ENCODE measurements around the gene MRPL43. TPM values are rescaled to one million over a fixed set of nuclear protein-coding genes. Genes with fewer than 3 reads are reported as not detected.
A peak's percentile ranks its signal among the peaks of the same experiment; 100 is the strongest.

MRPL43 gene
- total RNA-seq, 1 donor from 2014 or later = 59.5 TPM

DNA sequence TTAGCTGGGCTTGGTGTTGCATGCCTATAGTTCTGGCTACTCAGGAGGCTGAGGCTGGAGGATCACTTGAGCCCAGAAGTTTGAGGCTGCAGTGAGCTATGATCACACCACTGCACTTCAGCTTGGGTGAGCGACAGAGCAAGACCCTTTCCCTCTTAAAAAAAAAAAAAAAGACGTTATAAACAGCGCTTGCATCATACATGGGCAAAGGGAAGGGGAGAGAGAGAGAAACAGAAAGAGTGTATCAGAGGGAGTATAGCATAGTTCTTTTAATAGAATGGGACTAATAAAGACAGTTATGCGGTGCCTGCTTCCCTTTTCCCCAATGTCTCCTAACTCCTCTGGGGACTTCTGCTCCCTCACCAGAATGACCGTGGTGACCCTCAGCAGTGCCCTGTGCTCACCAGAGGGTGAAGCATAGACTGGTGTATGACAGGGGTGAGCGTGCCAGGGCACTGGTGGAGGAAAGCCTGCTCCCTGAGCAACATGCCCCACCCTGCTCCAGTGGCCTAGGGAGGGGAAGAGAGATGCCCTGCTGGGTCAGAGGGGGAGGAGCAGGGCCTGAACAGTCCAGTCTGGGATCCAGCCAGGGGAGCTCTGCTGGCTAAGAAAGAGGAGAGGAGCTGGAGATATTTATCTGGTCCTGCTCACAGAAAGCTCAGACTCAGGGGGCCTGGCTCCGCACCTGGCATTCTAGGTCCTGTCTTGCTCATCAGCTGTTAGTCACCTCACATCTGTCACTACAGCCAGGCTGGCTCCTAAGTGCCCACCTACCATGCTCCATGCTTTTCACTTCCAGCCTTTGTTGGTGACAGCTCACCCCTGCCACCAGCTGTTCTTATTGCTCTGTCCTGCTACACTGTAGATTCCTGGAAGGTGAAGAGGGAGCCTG is 41.4 kb upstream of the MRPL43 start:
- no peaks in the 10 kb centered on the region for H3K9me3 Mint-ChIP-seq
- no peak overlapping the region for H3K27ac Mint-ChIP-seq
- H3K27me3 Mint-ChIP-seq = peaks cover 24% of the 10 kb centered on the region
- H3K4me3 Mint-ChIP-seq = no peak overlapping the region
- intact Hi-C loops (cut with micrococcal nuclease) = no loop called here
- no peak for DNase-seq
- no peaks in the 10 kb centered on the region for H3K36me3 Mint-ChIP-seq (ENCODE audit: low read depth)
- H3K4me1 Mint-ChIP-seq = peaks cover 20% of the 10 kb centered on the region

DNA sequence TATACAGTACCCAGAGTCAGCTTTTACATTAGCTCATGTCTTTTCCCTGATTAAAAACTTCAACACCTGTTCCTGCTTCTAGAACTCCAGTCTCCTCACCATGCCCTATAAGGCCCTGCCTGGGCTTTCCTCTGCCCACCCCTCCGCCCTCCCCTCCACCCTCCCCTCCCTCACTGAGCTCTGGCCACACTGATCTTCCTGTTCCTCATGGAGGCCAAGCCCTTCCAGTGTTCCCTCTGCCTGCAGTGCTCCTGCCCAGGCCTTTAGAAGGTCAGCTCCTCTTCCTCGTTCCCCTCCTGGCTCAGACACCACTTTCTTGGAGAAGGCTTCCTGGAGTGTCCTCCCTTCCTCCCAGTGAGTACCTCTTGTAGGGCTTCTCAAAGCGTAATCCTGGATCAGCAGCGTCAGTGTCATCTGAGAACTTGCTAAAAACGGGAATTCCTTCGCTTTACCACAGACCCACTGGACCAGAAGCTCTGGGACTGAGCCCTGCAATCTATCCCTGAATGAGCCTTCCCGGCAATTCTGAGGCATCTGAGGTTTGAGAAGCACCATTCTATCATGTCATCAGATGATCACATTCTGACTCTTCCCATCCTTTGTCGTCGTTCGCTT is 39.9 kb upstream of the MRPL43 start:
- intact Hi-C loops (cut with micrococcal nuclease) = no loop called here
- Mint-ChIP-seq H3K4me3 (no peak overlapping the region), H3K27ac (no peak overlapping the region), H3K27me3 (peaks cover 24% of the 10 kb centered on the region), H3K9me3 (no peaks in the 10 kb centered on the region), H3K36me3 (ENCODE audit: low read depth) (no peaks in the 10 kb centered on the region), H3K4me1 (peaks cover 8% of the 10 kb centered on the region)
- no peak for DNase-seq

DNA sequence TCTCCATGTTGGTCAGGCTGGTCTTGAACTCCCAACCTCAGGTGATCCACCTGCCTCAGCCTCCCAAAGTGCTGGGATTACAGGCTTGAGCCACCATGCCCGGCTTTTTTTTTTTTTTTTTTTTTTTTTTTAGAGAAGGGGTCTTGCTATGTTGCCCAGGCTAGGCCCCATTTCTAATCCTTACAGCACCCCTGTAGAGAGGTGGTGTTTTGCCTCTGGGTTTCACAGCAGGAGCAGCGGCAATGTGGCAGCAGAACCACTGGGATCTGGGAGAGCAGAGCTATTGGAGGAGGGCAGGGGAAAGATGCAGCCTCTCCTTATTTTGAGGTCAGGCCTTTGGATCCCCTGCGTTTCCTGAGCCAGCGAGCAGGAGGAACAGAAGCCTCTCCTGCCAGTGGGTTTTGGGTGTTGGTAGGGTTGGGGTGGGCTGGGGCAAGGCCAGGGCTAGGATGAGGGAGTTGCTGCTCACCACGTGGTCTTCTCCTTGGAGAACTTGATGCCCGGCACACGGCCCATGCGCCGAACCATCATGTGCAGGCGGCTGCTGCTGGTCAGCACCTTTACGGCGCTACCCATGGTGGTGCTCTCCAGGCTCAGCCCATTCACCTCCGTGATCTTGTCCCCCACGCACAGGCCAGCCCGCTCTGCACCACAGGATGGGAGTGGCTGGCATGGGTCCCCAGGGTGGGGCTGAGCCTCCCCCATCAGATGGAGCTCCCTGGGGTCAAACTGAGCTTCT is 35.8 kb upstream of the MRPL43 start:
- H3K9me3 Mint-ChIP-seq = no peaks in the 10 kb centered on the region
- no peak overlapping the region for H3K4me3 Mint-ChIP-seq
- intact Hi-C loops (cut with micrococcal nuclease) = no loop called here
- no peaks in the 10 kb centered on the region for H3K36me3 Mint-ChIP-seq (ENCODE audit: low read depth)
- no peak for DNase-seq
- H3K4me1 Mint-ChIP-seq = peaks cover 4% of the 10 kb centered on the region
- peaks cover 25% of the 10 kb centered on the region for H3K27me3 Mint-ChIP-seq
- H3K27ac Mint-ChIP-seq = no peak overlapping the region

DNA sequence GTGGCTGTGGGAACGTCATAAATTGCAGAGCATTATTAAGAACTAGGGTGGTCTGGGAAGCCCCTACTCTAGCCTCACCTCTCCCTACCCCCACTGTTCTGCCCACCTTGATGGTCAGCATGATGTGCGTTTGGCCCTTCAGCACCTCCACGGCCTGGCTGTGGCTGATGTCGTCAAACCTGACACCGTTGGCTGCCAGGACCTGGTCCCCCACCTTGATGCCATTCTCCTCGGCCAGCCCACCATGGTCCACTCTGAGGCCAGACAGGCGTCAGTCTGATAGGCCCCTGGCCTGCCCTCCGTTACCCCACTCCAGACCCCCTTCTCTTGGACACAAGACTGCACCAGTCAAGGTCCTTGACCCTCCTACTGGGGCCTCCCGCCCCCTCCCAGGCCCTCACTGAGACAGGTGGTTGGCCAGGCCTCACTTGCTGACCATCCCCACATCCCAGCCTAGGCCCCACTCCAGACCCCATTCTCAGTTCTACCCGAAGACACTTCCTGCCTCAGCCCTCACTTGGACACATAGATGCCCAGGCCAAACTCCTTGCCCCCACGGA is 34.5 kb upstream of the MRPL43 start:
- no peaks in the 10 kb centered on the region for H3K9me3 Mint-ChIP-seq
- H3K36me3 Mint-ChIP-seq (ENCODE audit: low read depth) = no peaks in the 10 kb centered on the region
- no peak overlapping the region for H3K4me3 Mint-ChIP-seq
- peaks cover 27% of the 10 kb centered on the region for H3K27me3 Mint-ChIP-seq
- DNase-seq = no peak
- peaks cover 6% of the 10 kb centered on the region for H3K4me1 Mint-ChIP-seq
- intact Hi-C loops (cut with micrococcal nuclease) = no loop called here
- no peak overlapping the region for H3K27ac Mint-ChIP-seq

DNA sequence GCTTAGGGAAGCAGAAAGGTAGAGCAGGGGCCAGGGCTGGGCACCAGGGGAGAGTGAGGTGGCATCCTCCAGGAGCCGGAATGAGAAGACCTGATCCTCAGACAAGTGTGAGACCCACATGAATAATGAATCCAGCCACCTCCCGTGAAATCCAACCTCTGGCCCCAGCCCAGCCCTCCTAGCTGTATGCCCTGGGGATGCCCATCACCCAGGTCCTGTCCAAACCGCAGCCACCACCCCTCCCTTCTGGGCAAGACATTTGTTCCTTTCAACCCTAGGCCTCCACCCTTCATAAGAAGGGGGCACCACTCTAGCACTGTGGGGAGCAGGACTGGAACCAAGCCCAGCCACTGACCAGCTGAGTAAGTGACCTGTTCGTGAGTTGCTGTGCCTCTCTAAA is 33.9 kb upstream of the MRPL43 start:
- Mint-ChIP-seq H3K36me3 (ENCODE audit: low read depth) (no peaks in the 10 kb centered on the region), H3K4me1 (peaks cover 6% of the 10 kb centered on the region), H3K4me3 (no peak overlapping the region), H3K9me3 (no peaks in the 10 kb centered on the region), H3K27me3 (peaks cover 32% of the 10 kb centered on the region), H3K27ac (no peak overlapping the region)
- intact Hi-C loops (cut with micrococcal nuclease) = no loop called here
- no peak for DNase-seq

DNA sequence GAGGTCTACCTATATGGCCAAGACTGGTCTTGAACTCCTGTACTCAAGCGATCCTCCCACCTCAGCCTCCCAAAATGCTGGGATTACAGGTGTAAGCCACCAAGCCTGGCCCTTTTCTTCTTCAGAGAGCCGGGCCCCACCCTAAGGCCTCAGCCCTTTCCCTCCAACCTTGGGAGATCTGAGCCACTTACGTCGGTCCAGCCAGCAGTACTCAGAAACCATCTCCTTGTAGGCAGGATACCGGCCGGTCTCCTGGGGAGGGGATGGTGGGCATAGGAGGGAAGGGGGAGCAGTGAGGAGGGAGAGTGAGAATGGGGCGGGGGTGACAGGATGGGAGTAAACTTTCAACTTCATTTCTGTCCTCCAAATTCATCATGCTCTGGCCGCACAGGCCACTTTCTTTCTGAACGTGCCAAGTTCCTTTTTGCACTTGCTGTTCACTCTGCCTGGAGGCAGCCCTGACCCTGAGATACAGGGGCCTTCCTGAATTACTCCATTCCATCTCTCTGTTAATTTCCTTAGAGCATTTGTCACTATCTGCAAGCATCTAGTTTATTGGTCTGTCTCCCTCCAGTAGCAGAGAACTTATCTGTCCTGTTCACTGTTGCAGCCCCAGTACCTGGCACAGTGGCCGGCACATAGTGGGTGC is 33.3 kb upstream of the MRPL43 start:
- intact Hi-C loops (cut with micrococcal nuclease) = no loop called here
- Mint-ChIP-seq H3K4me3 (no peak overlapping the region), H3K27ac (no peak overlapping the region), H3K4me1 (peaks cover 6% of the 10 kb centered on the region), H3K27me3 (peaks cover 36% of the 10 kb centered on the region), H3K9me3 (no peaks in the 10 kb centered on the region), H3K36me3 (ENCODE audit: low read depth) (no peaks in the 10 kb centered on the region)
- no peak for DNase-seq

DNA sequence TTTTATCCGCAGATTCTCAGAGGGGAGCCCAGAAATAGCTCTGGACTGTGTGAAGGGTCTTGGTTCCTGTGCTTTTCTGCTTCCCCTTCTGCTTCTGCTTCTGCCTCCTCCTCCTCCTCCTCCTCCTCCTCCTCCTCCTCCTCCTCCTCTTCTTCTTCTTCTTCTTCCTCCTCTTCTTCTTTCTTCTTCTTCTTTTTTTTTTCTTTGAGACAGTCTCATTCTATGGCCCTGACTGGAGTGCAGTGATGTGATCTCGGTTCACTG is 32.1 kb upstream of the MRPL43 start:
- Mint-ChIP-seq H3K4me3 (no peak overlapping the region), H3K27me3 (peaks cover 38% of the 10 kb centered on the region), H3K27ac (no peak overlapping the region), H3K36me3 (ENCODE audit: low read depth) (no peaks in the 10 kb centered on the region), H3K9me3 (no peaks in the 10 kb centered on the region), H3K4me1 (peaks cover 17% of the 10 kb centered on the region)
- no peak for DNase-seq
- intact Hi-C loops (cut with micrococcal nuclease) = loop anchor here (1.0 kb wide), 1 partner anchor 49 kb away; no protein-coding TSS in a partner anchor

DNA sequence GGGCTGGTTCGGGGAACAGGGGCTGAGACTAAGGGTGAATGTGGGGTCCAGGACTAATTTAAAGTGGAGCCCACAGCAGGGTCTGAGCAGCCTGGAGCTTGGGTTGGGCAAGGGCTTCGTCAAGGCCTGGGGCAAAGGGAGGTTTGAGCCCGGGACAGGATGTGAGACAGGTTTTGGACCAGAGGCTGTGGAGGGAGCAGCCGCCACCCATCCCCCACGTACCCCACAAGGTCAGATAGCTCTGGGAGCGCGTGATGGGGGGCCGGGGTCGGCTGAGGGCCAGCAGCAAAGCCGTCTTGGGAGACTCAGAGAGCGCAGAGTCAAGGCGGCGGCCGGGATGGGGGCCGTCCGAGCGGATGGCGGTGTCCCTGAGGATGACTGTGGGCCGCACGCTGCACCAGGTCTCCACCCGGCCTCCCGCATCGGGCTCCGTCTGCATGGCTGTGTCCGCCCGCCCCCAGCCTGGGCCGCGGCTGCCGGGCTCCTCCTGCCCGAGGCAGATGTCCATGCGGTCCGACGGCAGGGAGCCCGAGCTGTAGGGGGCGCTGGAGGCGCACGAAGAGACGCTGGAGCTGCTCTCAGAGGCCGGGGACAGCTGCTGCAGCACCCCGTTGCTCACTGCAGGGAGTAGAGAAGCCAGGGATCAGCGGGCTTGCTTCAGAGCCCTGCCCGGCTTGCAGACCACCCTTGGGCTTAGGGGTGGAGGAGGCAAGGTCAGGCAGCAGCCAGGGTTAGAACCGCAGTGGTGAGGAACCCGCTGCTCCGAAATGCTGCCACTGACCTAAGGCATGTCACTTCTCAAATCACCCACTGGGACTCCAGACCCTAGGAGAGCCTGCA is 31.5 kb upstream of the MRPL43 start:
- Mint-ChIP-seq H3K36me3 (ENCODE audit: low read depth) (no peaks in the 10 kb centered on the region), H3K9me3 (no peaks in the 10 kb centered on the region), H3K4me1 (peaks cover 21% of the 10 kb centered on the region), H3K27ac (no peak overlapping the region), H3K27me3 (peaks cover 41% of the 10 kb centered on the region), H3K4me3 (no peak overlapping the region)
- DNase-seq = peak; percentile 94
- intact Hi-C loops (cut with micrococcal nuclease) = loop anchor here (1.0 kb wide), 1 partner anchor 49 kb away; no protein-coding TSS in a partner anchor

DNA sequence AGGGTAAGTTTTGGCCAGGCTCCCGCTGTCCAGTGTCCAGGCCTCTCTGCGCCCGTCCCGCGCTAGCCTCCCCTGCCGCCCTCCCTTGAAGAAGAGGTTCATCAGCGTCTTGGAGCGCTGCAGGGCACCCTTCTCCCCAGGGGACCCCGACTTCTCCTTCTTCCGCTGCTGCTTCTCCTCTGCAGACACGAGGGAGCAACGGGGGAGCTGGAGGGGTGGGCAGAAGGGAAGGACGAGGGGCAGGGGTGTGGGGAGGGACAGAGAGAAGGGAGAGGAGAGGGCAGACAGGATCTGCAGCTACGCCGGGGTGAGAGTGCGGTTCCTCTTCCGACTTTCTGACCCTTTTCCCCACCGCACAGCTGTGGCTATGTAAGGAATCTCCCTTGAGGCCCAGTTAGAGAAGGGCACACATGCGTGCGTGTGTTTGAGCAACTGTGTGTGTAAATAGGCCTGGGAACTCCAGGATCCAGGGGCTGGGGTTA is 30.9 kb upstream of the MRPL43 start:
- DNase-seq = no peak
- H3K27ac Mint-ChIP-seq = no peak overlapping the region
- H3K36me3 Mint-ChIP-seq (ENCODE audit: low read depth) = no peaks in the 10 kb centered on the region
- H3K4me1 Mint-ChIP-seq = peaks cover 23% of the 10 kb centered on the region
- H3K27me3 Mint-ChIP-seq = peaks cover 43% of the 10 kb centered on the region
- H3K9me3 Mint-ChIP-seq = no peaks in the 10 kb centered on the region
- intact Hi-C loops (cut with micrococcal nuclease) = no loop called here
- H3K4me3 Mint-ChIP-seq = no peak overlapping the region

DNA sequence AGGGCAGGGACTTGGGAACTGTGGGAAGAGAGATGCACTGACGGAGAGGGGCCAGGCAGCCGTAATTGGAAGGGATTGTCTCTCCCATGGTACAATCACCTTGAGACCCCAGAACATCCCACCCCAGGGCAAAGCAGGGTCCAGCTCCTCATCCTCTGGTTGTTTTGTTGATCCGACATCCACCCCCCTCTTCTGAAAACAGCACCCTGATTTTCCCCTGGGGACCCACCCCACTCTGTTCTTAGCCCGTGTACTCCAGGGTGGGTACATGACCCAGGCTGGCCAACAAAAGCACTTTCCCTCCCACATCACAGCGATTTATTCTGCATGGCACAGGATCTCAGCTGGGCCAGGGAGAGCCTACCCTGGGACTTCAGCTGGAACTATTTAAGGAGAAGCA is 29.5 kb upstream of the MRPL43 start:
- Mint-ChIP-seq H3K4me1 (peaks cover 30% of the 10 kb centered on the region), H3K27ac (no peak overlapping the region), H3K27me3 (peaks cover 46% of the 10 kb centered on the region), H3K9me3 (no peaks in the 10 kb centered on the region), H3K4me3 (no peak overlapping the region), H3K36me3 (ENCODE audit: low read depth) (no peaks in the 10 kb centered on the region)
- intact Hi-C loops (cut with micrococcal nuclease) = no loop called here
- no peak for DNase-seq

DNA sequence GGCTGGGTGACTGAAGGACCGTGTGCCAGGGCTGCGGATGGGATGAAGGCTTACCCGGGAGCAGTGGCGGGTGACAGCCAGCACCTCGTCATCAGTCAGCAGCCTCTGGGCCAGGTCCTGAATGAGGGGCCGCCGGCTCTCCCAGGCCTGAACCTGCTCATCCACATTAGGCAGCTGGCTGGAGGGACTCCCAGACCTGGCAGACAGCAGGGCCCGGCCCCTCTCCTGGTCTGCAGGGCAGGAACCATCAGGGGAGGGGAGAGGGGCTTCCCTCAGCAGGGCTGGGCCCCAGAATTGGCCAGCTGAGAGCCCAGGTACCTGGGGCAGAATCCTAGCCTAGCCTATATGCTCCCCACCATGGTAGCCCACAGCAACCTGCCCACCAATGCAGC is 28.3 kb upstream of the MRPL43 start:
- H3K36me3 Mint-ChIP-seq (ENCODE audit: low read depth) = no peaks in the 10 kb centered on the region
- DNase-seq = no peak
- H3K9me3 Mint-ChIP-seq = no peaks in the 10 kb centered on the region
- H3K27ac Mint-ChIP-seq = no peak overlapping the region
- peaks cover 42% of the 10 kb centered on the region for H3K27me3 Mint-ChIP-seq
- intact Hi-C loops (cut with micrococcal nuclease) = no loop called here
- H3K4me1 Mint-ChIP-seq = peaks cover 30% of the 10 kb centered on the region
- no peak overlapping the region for H3K4me3 Mint-ChIP-seq

DNA sequence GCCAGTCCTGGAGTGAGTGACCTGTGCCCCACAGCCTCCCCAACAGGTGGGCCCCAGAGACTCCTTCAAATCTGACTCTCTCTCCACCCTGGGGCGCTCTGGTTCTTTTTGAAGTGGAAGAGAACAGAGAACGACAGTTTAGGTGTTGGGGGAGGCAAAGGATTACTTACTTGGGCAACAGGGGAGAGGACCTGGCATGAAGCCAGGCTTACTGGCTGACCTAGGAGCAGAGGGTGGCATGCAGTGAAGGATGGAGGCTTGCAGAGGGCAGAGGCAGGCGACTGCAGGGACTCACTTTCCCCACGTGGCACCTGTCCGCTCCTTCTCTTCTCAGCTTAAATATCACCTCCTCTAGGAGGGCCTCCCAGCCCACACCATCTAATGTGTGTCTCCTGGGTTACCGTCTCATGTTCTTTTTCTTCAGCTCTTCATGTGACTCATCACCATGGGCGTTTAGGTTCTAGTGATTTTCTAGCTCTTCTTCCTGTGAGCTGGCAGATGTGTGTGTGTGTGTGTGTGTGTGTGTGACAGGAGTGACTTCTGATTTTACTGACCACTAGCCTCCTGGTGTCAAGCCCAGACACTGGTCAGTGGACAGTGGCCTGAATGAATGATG is 27.8 kb upstream of the MRPL43 start:
- H3K9me3 Mint-ChIP-seq = no peaks in the 10 kb centered on the region
- H3K4me1 Mint-ChIP-seq = peaks cover 30% of the 10 kb centered on the region
- no peak overlapping the region for H3K27ac Mint-ChIP-seq
- H3K4me3 Mint-ChIP-seq = no peak overlapping the region
- H3K36me3 Mint-ChIP-seq (ENCODE audit: low read depth) = no peaks in the 10 kb centered on the region
- DNase-seq = no peak
- peaks cover 40% of the 10 kb centered on the region for H3K27me3 Mint-ChIP-seq
- intact Hi-C loops (cut with micrococcal nuclease) = loop anchor here (1.0 kb wide), 1 partner anchor 46 kb away; the partner anchor contains the start of gene SEMA4G

Measured in activated CD4-positive, alpha-beta T cell treated with anti-CD3 and anti-CD28 coated beads, Interleukin-2, amount 10 ng/mL, durations not matched to agents 24 days and 14 days (primary cell).